Lung (tissue), 12 donors: ENCODE data around the gene BCO1. TPM values are rescaled to one million over a fixed set of nuclear protein-coding genes. Genes with fewer than 3 reads are reported as not detected.

Source experiments
- ATAC-seq: fragments of 200-7000 bp; cut with Tn5 transposase; one replicate; pipeline ENCODE4 v1.9.1; 2020; ENCODE audit warnings: moderate number of reproducible peaks; ENCODE audit not compliant: insufficient read depth, low FRiP score
- DNase-seq, 3 donors: peaks; one replicate each; pipeline ENCODE4 v3.0.0-alpha.2; 2013 to 2017
- H3K27ac ChIP-seq, 2 donors: one replicate each; pipeline ENCODE4 v1.5.1; 2013; ENCODE audit warnings: mild to moderate bottlenecking in 2 of 2, moderate library complexity in 2 of 2, control low read depth in 1 of 2, inconsistent platforms in 1 of 2, low read depth in 1 of 2, low read length in 1 of 2
- H3K27me3 ChIP-seq, 3 donors: one replicate each; pipeline ENCODE4 v1.5.1; 2013; ENCODE audit warnings: low read length in 2 of 3; ENCODE audit not compliant: control insufficient read depth in 3 of 3, insufficient read depth in 3 of 3
- H3K36me3 ChIP-seq, 4 donors: one replicate each; pipeline ENCODE4 v1.5.1; 2013; ENCODE audit warnings: low read length in 4 of 4, mild to moderate bottlenecking in 1 of 4, moderate library complexity in 1 of 4; ENCODE audit not compliant: control insufficient read depth in 4 of 4, insufficient read depth in 4 of 4
- H3K4me1 ChIP-seq, 5 donors: one replicate each; pipeline ENCODE4 v1.5.1; 2013; ENCODE audit warnings: low read length in 5 of 5, mild to moderate bottlenecking in 2 of 5, moderate library complexity in 1 of 5; ENCODE audit not compliant: control insufficient read depth in 5 of 5, insufficient read depth in 5 of 5
- H3K4me3 ChIP-seq: one replicate; pipeline ENCODE4 v1.5.1; 2013; ENCODE audit warnings: mild to moderate bottlenecking, control low read depth, moderate library complexity
- H3K9ac ChIP-seq, 2 donors: one replicate each; pipeline ENCODE4 v1.5.1; 2013; ENCODE audit warnings: low read length in 2 of 2, control low read depth in 1 of 2; ENCODE audit not compliant: insufficient read depth in 1 of 2
- H3K9me3 ChIP-seq, 4 donors: one replicate each; pipeline ENCODE4 v1.5.1; 2013; ENCODE audit warnings: low read length in 3 of 4, mild to moderate bottlenecking in 1 of 4, moderate library complexity in 1 of 4; ENCODE audit not compliant: control insufficient read depth in 4 of 4, insufficient read depth in 3 of 4
- WGBS, 2 donors: extraction: QIAGEN DNeasy Blood & Tissue Kit; methylation state at CpG; one replicate each; pipeline ENCODE4 v1.1.7; 2013; 5-methylcytosine and 5-hydroxymethylcytosine counted together
- polyA plus RNA-seq, 2 donors: library from polyadenylated mRNA; stranded (reverse); fragments of 200-250 nt; gene quantifications; one replicate each; pipeline ENCODE4 v1.2.1, GENCODE V29; 2013
- total RNA-seq, 2 donors: library from RNA; depleted of rRNA in 1 of 2; stranded (reverse); fragments of >200 nt in 1 of 2; gene quantifications; one replicate each; pipeline ENCODE4 v1.2.1, GENCODE V29; 2014 to 2021
- TF ChIP-seq, protein P1 (sequence below): IDR thresholded peaks from 2 replicates; pipeline ENCODE4 v1.5.1; 2012; ENCODE audit warnings: mild to moderate bottlenecking; ENCODE audit errors: control extremely low read depth, extremely low read depth
- donor health status: control.
- donor health status: control.
- donor health status: Bipolar disorder and iron deficiency.
- donor health status: healthy.
- donor health status: DM: yes; HTN: yes; CAD: no.

Gene BCO1
- total and polyA plus RNA-seq, 4 donors, result 0.06 to 0.77 (median 0.23) TPM

- DNase-seq, result no peak
- Histone ChIP-seq H3K4me3 (no peak overlapping the region), H3K27me3 (peaks cover 0 to 3% (median 0%) of the 10 kb centered on the region in 3 donors), H3K4me1 (no peaks in the 10 kb centered on the region), H3K36me3 (no peaks in the 10 kb centered on the region), H3K9me3 (peaks cover 0 to 3% (median 0%) of the 10 kb centered on the region in 4 donors), H3K27ac (no peak overlapping the region), H3K9ac (no peak overlapping the region)
- 95 to 96% methylated on average over 8 of the region's 8 CpGs for WGBS, 2 donors
- TF ChIP-seq, protein P1, sequence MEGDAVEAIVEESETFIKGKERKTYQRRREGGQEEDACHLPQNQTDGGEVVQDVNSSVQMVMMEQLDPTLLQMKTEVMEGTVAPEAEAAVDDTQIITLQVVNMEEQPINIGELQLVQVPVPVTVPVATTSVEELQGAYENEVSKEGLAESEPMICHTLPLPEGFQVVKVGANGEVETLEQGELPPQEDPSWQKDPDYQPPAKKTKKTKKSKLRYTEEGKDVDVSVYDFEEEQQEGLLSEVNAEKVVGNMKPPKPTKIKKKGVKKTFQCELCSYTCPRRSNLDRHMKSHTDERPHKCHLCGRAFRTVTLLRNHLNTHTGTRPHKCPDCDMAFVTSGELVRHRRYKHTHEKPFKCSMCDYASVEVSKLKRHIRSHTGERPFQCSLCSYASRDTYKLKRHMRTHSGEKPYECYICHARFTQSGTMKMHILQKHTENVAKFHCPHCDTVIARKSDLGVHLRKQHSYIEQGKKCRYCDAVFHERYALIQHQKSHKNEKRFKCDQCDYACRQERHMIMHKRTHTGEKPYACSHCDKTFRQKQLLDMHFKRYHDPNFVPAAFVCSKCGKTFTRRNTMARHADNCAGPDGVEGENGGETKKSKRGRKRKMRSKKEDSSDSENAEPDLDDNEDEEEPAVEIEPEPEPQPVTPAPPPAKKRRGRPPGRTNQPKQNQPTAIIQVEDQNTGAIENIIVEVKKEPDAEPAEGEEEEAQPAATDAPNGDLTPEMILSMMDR, result no peak
- ATAC-seq, result no peak
Observed at GRCh38 chr16:81232740-81233367, 5.6 kb upstream of the BCO1 start.

- Histone ChIP-seq H3K4me3 (no peak overlapping the region), H3K36me3 (no peaks in the 10 kb centered on the region), H3K27ac (no peak overlapping the region), H3K4me1 (peaks cover 0 to 4% (median 0%) of the 10 kb centered on the region in 5 donors), H3K9ac (no peak overlapping the region), H3K9me3 (peaks cover 0 to 3% (median 0%) of the 10 kb centered on the region in 4 donors), H3K27me3 (no peaks in the 10 kb centered on the region)
- no peak for ATAC-seq
- TF ChIP-seq, protein P1, result no peak
- no peak for DNase-seq
- 90% methylated on average over 8 of the region's 8 CpGs for WGBS, 2 donors
Observed at GRCh38 chr16:81237282-81237681, 1.2 kb upstream of the BCO1 start.

DNA sequence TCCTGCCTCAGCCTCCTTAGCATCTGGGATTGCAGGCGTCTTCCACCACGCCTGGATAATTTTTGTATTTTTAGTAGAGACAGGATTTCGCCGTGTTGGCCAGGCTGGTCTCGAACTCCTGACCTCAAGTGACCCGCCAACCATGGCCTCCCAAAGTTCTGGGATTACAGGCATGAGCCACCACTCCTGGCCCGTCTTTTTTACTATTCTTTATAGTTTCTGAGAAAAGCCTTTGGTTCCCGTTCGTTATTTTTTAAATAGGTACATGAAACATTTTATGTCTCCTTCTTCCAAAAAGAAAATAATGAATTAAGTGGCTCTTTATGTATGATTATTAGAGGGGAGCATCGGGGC, 570 bp upstream of the BCO1 start:
- H3K27ac ChIP-seq, result no peak overlapping the region
- WGBS, 2 donors, result 81 to 85% methylated on average over 10 of the region's 10 CpGs
- TF ChIP-seq, protein P1, result no peak
- peaks cover 0 to 3% (median 0%) of the 10 kb centered on the region in 4 donors for H3K9me3 ChIP-seq
- no peak overlapping the region for H3K4me3 ChIP-seq
- H3K4me1 ChIP-seq, result peaks cover 0 to 4% (median 0%) of the 10 kb centered on the region in 5 donors
- H3K9ac ChIP-seq, result peak overlapping the region in 1 of 2 donors; percentile 46
- no peak for ATAC-seq
- H3K36me3 ChIP-seq, result no peaks in the 10 kb centered on the region
- DNase-seq, result no peak
- H3K27me3 ChIP-seq, result no peaks in the 10 kb centered on the region
